GM13976 (cell line): ENCODE data around the gene GIT2.

ENCODE experiments used
- DNase-seq: peaks from one replicate; pipeline ENCODE4 v3.0.0; 2012; ENCODE audit warnings: low spot score
- CTCF ChIP-seq: IDR thresholded peaks from 2 replicates; pipeline ENCODE4 v1.5.1; 2012; ENCODE audit warnings: borderline replicate concordance, mild to moderate bottlenecking; ENCODE audit not compliant: insufficient read depth; ENCODE audit errors: extremely low read depth, missing control alignments, control extremely low read depth
- in situ Hi-C: fragments of 300-500 bp; cut with MboI; formaldehyde crosslinking; loops from one replicate; pipeline ENCODE4 v1.12.0; 2022; ENCODE audit warnings: low sequenced_read_pairs, mixed read lengths, inconsistent platforms; ENCODE audit not compliant: unreplicated experiment

GIT2 gene

DNA sequence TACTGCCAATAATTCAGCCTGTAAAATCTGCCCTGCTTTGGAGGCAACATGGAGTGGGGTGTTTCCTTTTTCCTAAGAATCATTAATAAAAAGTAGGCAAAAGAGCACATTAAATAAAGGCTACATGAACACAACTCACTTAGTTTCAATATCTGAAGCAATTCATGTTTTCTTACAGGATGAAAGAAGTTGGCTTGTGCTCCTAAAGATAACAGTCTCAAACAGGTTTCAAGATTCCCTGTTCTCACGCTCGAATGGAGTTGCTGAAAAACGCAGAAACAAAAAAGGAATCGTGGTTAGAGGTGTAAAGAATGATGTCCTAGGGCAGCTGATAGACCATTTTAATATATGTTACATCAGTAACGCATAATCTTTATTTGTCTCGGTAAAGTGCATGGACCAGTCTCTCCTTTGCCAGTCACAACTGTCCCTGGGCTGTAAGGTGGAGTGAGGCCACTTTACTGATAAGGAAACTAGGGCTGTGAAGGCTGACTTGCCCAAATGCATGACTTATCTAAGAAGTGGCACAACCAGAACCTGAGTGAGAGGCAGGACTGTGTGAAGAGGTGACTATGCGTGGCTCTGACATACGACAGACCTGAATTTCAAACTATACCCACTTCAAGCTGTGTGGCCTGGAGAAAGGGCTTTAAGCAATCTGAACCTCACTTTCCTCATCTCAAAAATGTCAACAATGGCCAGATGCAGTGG is 12.6 kb downstream of the GIT2 start:
- DNase-seq, result no peak
- no peak for TF ChIP-seq CTCF
- in situ Hi-C loops, result no loop called here

DNA sequence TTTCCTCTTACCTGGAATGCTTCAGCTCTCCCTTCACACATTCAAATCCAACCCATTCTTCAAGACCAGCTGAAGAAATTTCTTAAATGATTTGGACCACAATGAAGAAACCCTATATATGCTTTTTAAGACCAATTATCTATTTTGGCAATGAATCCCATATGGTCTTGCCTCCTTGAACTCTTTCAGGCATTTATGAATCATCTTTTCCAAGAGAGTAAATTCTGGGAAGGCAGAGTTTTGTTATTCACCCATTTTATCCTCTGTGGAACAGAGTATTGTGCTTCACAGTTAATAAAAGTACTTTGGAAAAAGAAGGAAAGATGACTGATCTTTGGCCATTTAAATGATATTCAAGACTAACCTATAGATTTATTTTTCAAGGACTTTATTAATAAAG is 14.0 kb downstream of the GIT2 start:
- no peak for TF ChIP-seq CTCF
- in situ Hi-C loops, result no loop called here
- no peak for DNase-seq

DNA sequence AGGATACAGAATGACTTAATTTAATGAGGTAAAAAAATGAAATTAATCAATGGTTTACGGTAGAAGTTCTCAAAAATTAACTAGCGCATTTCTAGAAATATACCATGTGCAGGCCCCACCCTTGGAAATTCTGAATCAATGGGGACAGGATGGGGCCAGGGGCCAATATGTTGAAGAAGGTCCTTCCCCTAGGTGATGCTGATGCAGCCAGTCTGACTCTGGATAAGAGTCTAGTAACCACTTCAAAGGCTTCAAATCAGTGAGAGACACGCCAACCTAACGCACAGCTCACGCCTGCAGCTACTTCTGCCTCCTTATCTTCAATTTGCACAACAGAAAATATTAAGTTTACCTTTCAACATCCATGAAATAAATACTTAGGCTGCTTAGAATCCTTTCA is 14.9 kb downstream of the GIT2 start:
- in situ Hi-C loops, result no loop called here
- DNase-seq, result no peak
- TF ChIP-seq CTCF, result no peak

GRCh38 chr12:109972821-109973220 is 23.3 kb downstream of the GIT2 start:
- no peak for DNase-seq
- in situ Hi-C loops, result no loop called here
- TF ChIP-seq CTCF, result no peak

GRCh38 chr12:109968801-109969200 is 27.4 kb downstream of the GIT2 start:
- in situ Hi-C loops, result no loop called here
- no peak for DNase-seq
- no peak for TF ChIP-seq CTCF

GRCh38 chr12:109968032-109968420 is 28.1 kb downstream of the GIT2 start:
- TF ChIP-seq CTCF, result no peak
- no peak for DNase-seq
- in situ Hi-C loops, result no loop called here
